PC-3 (cell line): Measurements from ENCODE around the gene AKAP5. TPM values are rescaled to one million over a fixed set of nuclear protein-coding genes. Genes with fewer than 3 reads are reported as not detected.

Source experiments
- ATAC-seq: fragments of 200-7000 bp; cut with Tn5 transposase; 2 replicates; pipeline ENCODE4 v1.9.1; 2020; ENCODE audit warnings: mild to moderate bottlenecking, moderate library complexity
- BruUV-seq: library from RNA; stranded (reverse); fragments of 400-500 nt; replicated peaks from 2 replicates; lab custom pipeline; 2021; lab: Mats Ljungman, UMichigan
- CTCF ChIA-PET: fragments of 300-600 bp; sonication (Branson Sonifier 250); formaldehyde crosslinking; loops from one replicate; lab custom pipeline; 2022; ENCODE audit warnings: antibody characterized with exemption; lab: Charles Lee
- POLR2A ChIA-PET: fragments of 300-600 bp; sonication (Branson Sonifier 250); formaldehyde crosslinking; loops from one replicate; lab custom pipeline; 2022; ENCODE audit warnings: antibody characterized with exemption; ENCODE audit not compliant: unreplicated experiment; lab: Charles Lee
- DNase-seq: peaks from one replicate; pipeline ENCODE4 v3.0.0-alpha.2; 2015
- H2AFZ ChIP-seq: fragments of 300-600 bp; sonication (generic); 2 replicates; pipeline ENCODE4 v1.6.0; 2016; ENCODE audit warnings: antibody characterized with exemption, low read length
- H3F3A ChIP-seq: fragments of 300-600 bp; sonication (generic); one replicate; pipeline ENCODE4 v1.6.0; 2017; ENCODE audit warnings: antibody characterized with exemption, low read length, control low read depth, mild to moderate bottlenecking; ENCODE audit not compliant: unreplicated experiment
- H3K27ac ChIP-seq: fragments of 300-600 bp; sonication (generic); 2 replicates; pipeline ENCODE4 v1.5.1; 2016; ENCODE audit warnings: mild to moderate bottlenecking, low read length
- H3K27me3 ChIP-seq: fragments of 300-600 bp; sonication (generic); 2 replicates; pipeline ENCODE4 v1.6.1; 2016; ENCODE audit warnings: low read length, mixed read lengths
- H3K36me3 ChIP-seq: fragments of 300-600 bp; sonication (generic); 2 replicates; pipeline ENCODE4 v1.6.1; 2016; ENCODE audit warnings: low read depth, mixed run types, low read length, mixed read lengths
- H3K4me1 ChIP-seq: fragments of 300-600 bp; sonication (generic); 2 replicates; pipeline ENCODE4 v1.5.1; 2016; ENCODE audit warnings: low read length; ENCODE audit not compliant: insufficient read depth
- H3K4me2 ChIP-seq: fragments of 300-600 bp; sonication (generic); 2 replicates; pipeline ENCODE4 v1.6.0; 2016; ENCODE audit warnings: low read length
- H3K4me3 ChIP-seq: fragments of 300-600 bp; sonication (generic); 2 replicates; pipeline ENCODE4 v1.5.1; 2016; ENCODE audit warnings: mild to moderate bottlenecking, low read length, mixed read lengths
- H3K79me2 ChIP-seq: fragments of 300-600 bp; sonication (generic); 2 replicates; pipeline ENCODE4 v1.6.1; 2017; ENCODE audit warnings: low read length, mixed read lengths
- H3K9ac ChIP-seq: fragments of 300-600 bp; sonication (generic); 2 replicates; pipeline ENCODE4 v1.6.0; 2016; ENCODE audit warnings: mild to moderate bottlenecking, low read length
- H3K9me2 ChIP-seq: fragments of 300-600 bp; sonication (generic); replicated peaks from 2 replicates; pipeline ENCODE4 v1.6.1; 2016; ENCODE audit warnings: mixed run types, low read length, mixed read lengths
- H3K9me3 ChIP-seq: fragments of 300-600 bp; sonication (generic); 2 replicates; pipeline ENCODE4 v1.6.1; 2016; ENCODE audit warnings: low read length, mixed read lengths
- H4K20me1 ChIP-seq: fragments of 300-600 bp; sonication (generic); 2 replicates; pipeline ENCODE4 v1.6.1; 2016; ENCODE audit warnings: low read length, mixed read lengths
- CTCF ChIP-seq: fragments of 300-600 bp; sonication (generic); conservative IDR thresholded peaks from 2 replicates; pipeline ENCODE4 v1.5.1; 2017; ENCODE audit warnings: antibody characterized with exemption, low read depth, mild to moderate bottlenecking, low read length
- EZH2 ChIP-seq: fragments of 300-600 bp; sonication (generic); IDR thresholded peaks from one replicate; pipeline ENCODE4 v1.6.1; 2017; ENCODE audit warnings: antibody characterized with exemption, mild to moderate bottlenecking, low read length; ENCODE audit not compliant: unreplicated experiment
- EZH2phosphoT487 ChIP-seq: fragments of 300-600 bp; sonication (generic); IDR thresholded peaks from 2 replicates; pipeline ENCODE4 v1.6.1; 2018; ENCODE audit warnings: mild to moderate bottlenecking, antibody characterized with exemption, low read length, borderline replicate concordance
- intact Hi-C: fragments of 100-400 bp; cut with micrococcal nuclease; formaldehyde crosslinking; loops from 2 replicates; pipeline ENCODE4 v1.9.0; 2023
- total RNA-seq: library from RNA; depleted of rRNA; stranded (reverse); fragments of >200 nt; gene quantifications from 2 replicates; pipeline ENCODE4 v1.2.3, GENCODE V29; 2014

AKAP5 gene
- total RNA-seq, 1 experiment from 2014 or later = 0.58 TPM

- Histone ChIP-seq H3K27ac (no peak overlapping the region), H3K9me2 (no peaks in the 10 kb centered on the region), H2AFZ (no peak overlapping the region), H3K9ac (no peak overlapping the region), H3K4me3 (no peak overlapping the region), H3K4me2 (no peak overlapping the region), H4K20me1 (no peaks in the 10 kb centered on the region), H3K4me1 (peaks cover 6% of the 10 kb centered on the region; the same call in 1 of the 2 replicates), H3K79me2 (no peaks in the 10 kb centered on the region), H3F3A (no peaks in the 10 kb centered on the region), H3K9me3 (no peaks in the 10 kb centered on the region), H3K36me3 (peaks cover 27% of the 10 kb centered on the region), H3K27me3 (no peaks in the 10 kb centered on the region)
- no TSS peak for BruUV-seq
- POLR2A ChIA-PET = no interaction called here
- no peak for DNase-seq
- CTCF ChIA-PET = interaction anchor here (0.7 kb wide), 1 partner anchor 37 kb away, joined by 8 read pairs; no protein-coding TSS in a partner anchor
- ATAC-seq = no peak
- intact Hi-C loops = no loop called here
- TF ChIP-seq CTCF (no peak), EZH2 (no peak), EZH2phosphoT487 (no peak)
These were observed 4.1 kb upstream of the AKAP5 start for GRCh38 chr14:64461221-64461620.

- DNase-seq = no peak
- H4K20me1 ChIP-seq = no peaks in the 10 kb centered on the region
- H3K4me1 ChIP-seq = peaks cover 6% of the 10 kb centered on the region; the same call in 1 of the 2 replicates
- BruUV-seq = no TSS peak
- H3K27ac ChIP-seq = no peak overlapping the region
- no peak overlapping the region for H3K4me3 ChIP-seq
- no peak for ATAC-seq
- TF ChIP-seq EZH2phosphoT487 = no peak
- TF ChIP-seq EZH2 = no peak
- no peak for TF ChIP-seq CTCF
- intact Hi-C loops = no loop called here
- no peaks in the 10 kb centered on the region for H3K9me3 ChIP-seq
- CTCF ChIA-PET = no interaction called here
- no peak overlapping the region for H2AFZ ChIP-seq
- no peaks in the 10 kb centered on the region for H3F3A ChIP-seq
- no peaks in the 10 kb centered on the region for H3K9me2 ChIP-seq
- no peaks in the 10 kb centered on the region for H3K27me3 ChIP-seq
- H3K36me3 ChIP-seq = peaks cover 13% of the 10 kb centered on the region
- H3K4me2 ChIP-seq = no peak overlapping the region
- POLR2A ChIA-PET = interaction anchor here (0.6 kb wide), 1 partner anchor 293 kb away, joined by 3 read pairs; no protein-coding TSS in a partner anchor
- no peaks in the 10 kb centered on the region for H3K79me2 ChIP-seq
- no peak overlapping the region for H3K9ac ChIP-seq
These were observed 2.1 kb upstream of the AKAP5 start for GRCh38 chr14:64463195-64463594.

GRCh38 chr14:64463873-64464272 is 1.4 kb upstream of the AKAP5 start:
- CTCF ChIA-PET = interaction anchor here (0.6 kb wide), 1 partner anchor 58 kb away, joined by 6 read pairs; no protein-coding TSS in a partner anchor
- BruUV-seq = no TSS peak

More at GRCh38 chr14:64463873-64464272, 1.4 kb upstream of the AKAP5 start:
- Histone ChIP-seq H3K4me1 (peaks cover 6% of the 10 kb centered on the region; the same call in 1 of the 2 replicates), H3K79me2 (no peaks in the 10 kb centered on the region), H3K4me2 (no peak overlapping the region), H3K4me3 (no peak overlapping the region), H3K36me3 (peaks cover 7% of the 10 kb centered on the region; the same call in 1 of the 2 replicates), H3K9me2 (no peaks in the 10 kb centered on the region), H3K27ac (no peak overlapping the region), H3K9me3 (no peaks in the 10 kb centered on the region), H3K9ac (no peak overlapping the region), H3F3A (no peaks in the 10 kb centered on the region), H3K27me3 (no peaks in the 10 kb centered on the region), H4K20me1 (no peaks in the 10 kb centered on the region), H2AFZ (no peak overlapping the region)
- ATAC-seq (no peak), DNase-seq (no peak)
- TF ChIP-seq EZH2 = no peak
- no peak for TF ChIP-seq CTCF
- intact Hi-C loops = no loop called here
- POLR2A ChIA-PET = interaction anchor here (0.6 kb wide), 1 partner anchor 294 kb away, joined by 3 read pairs; no protein-coding TSS in a partner anchor
